Measurements from ENCODE around the gene DGCR8. TPM values are rescaled to one million over a fixed set of nuclear protein-coding genes. Genes with fewer than 3 reads are reported as not detected.

DGCR8 gene
- polyA plus RNA-seq, 4 donors, result 17.0 to 31.0 (median 17.7) TPM

GRCh38 chr22:20127318-20127868, 47.4 kb downstream of the DGCR8 start:
- Histone ChIP-seq H3K27ac (ENCODE audit: low read depth in 1 of 3, low read length in 2 of 3) (no peak overlapping the region), H3K4me1 (ENCODE audit: control insufficient read depth in 3 of 3, insufficient read depth in 2 of 3, low read depth in 1 of 3, low read length in 2 of 3) (peaks cover 0 to 21% (median 0%) of the 10 kb centered on the region in 3 donors), H3K27me3 (ENCODE audit: control insufficient read depth in 3 of 3, insufficient read depth in 3 of 3, low read length in 3 of 3) (no peaks in the 10 kb centered on the region), H3K36me3 (ENCODE audit: control insufficient read depth in 3 of 3, insufficient read depth in 2 of 3, low read depth in 1 of 3, low read length in 3 of 3) (peaks cover 4 to 49% (median 8%) of the 10 kb centered on the region in 3 donors), H3K4me3 (ENCODE audit: low read depth in 1 of 3, low read length in 3 of 3) (no peak overlapping the region), H3K9me3 (ENCODE audit: control insufficient read depth in 2 of 2, insufficient read depth in 1 of 2, low read depth in 1 of 2, low read length in 1 of 2) (no peaks in the 10 kb centered on the region)
- DNase-seq (no peak), FAIRE-seq (no peak)
- 83 to 90% (median 87%) methylated on average over 15 of the region's 15 CpGs for WGBS, 3 donors

- peaks cover 0 to 28% (median 0%) of the 10 kb centered on the region in 3 donors for H3K4me1 ChIP-seq (ENCODE audit: control insufficient read depth in 3 of 3, insufficient read depth in 2 of 3, low read depth in 1 of 3, low read length in 2 of 3)
- no peak overlapping the region for H3K27ac ChIP-seq (ENCODE audit: low read depth in 1 of 3, low read length in 2 of 3)
- FAIRE-seq (no peak), DNase-seq (no peak)
- H3K36me3 ChIP-seq (ENCODE audit: control insufficient read depth in 3 of 3, insufficient read depth in 2 of 3, low read depth in 1 of 3, low read length in 3 of 3), result peaks cover 2 to 46% (median 8%) of the 10 kb centered on the region in 3 donors
- H3K9me3 ChIP-seq (ENCODE audit: control insufficient read depth in 2 of 2, insufficient read depth in 1 of 2, low read depth in 1 of 2, low read length in 1 of 2), result no peaks in the 10 kb centered on the region
- 77 to 84% (median 81%) methylated on average over 17 of the region's 17 CpGs for WGBS, 3 donors
- H3K4me3 ChIP-seq (ENCODE audit: low read depth in 1 of 3, low read length in 3 of 3), result no peak overlapping the region
- no peaks in the 10 kb centered on the region for H3K27me3 ChIP-seq (ENCODE audit: control insufficient read depth in 3 of 3, insufficient read depth in 3 of 3, low read length in 3 of 3)
Measured at GRCh38 chr22:20127869-20128618, 48.0 kb downstream of the DGCR8 start.

GRCh38 chr22:20128619-20128901, 48.5 kb downstream of the DGCR8 start:
- H3K9me3 ChIP-seq (ENCODE audit: control insufficient read depth in 2 of 2, insufficient read depth in 1 of 2, low read depth in 1 of 2, low read length in 1 of 2), result no peaks in the 10 kb centered on the region
- DNase-seq (no peak), FAIRE-seq (no peak)
- H3K27me3 ChIP-seq (ENCODE audit: control insufficient read depth in 3 of 3, insufficient read depth in 3 of 3, low read length in 3 of 3), result no peaks in the 10 kb centered on the region
- H3K36me3 ChIP-seq (ENCODE audit: control insufficient read depth in 3 of 3, insufficient read depth in 2 of 3, low read depth in 1 of 3, low read length in 3 of 3), result peaks cover 2 to 43% (median 8%) of the 10 kb centered on the region in 3 donors
- peaks cover 0 to 29% (median 0%) of the 10 kb centered on the region in 3 donors for H3K4me1 ChIP-seq (ENCODE audit: control insufficient read depth in 3 of 3, insufficient read depth in 2 of 3, low read depth in 1 of 3, low read length in 2 of 3)
- peak overlapping the region in 1 of 3 donors; percentile 28 for H3K27ac ChIP-seq (ENCODE audit: low read depth in 1 of 3, low read length in 2 of 3)
- 48 to 52% (median 49%) methylated on average over 2 of the region's 2 CpGs for WGBS, 3 donors
- H3K4me3 ChIP-seq (ENCODE audit: low read depth in 1 of 3, low read length in 3 of 3), result no peak overlapping the region

- Histone ChIP-seq H3K4me1 (ENCODE audit: control insufficient read depth in 3 of 3, insufficient read depth in 2 of 3, low read depth in 1 of 3, low read length in 2 of 3) (peaks cover 0 to 29% (median 0%) of the 10 kb centered on the region in 3 donors), H3K36me3 (ENCODE audit: control insufficient read depth in 3 of 3, insufficient read depth in 2 of 3, low read depth in 1 of 3, low read length in 3 of 3) (peaks cover 2 to 39% (median 8%) of the 10 kb centered on the region in 3 donors), H3K4me3 (ENCODE audit: low read depth in 1 of 3, low read length in 3 of 3) (no peak overlapping the region), H3K9me3 (ENCODE audit: control insufficient read depth in 2 of 2, insufficient read depth in 1 of 2, low read depth in 1 of 2, low read length in 1 of 2) (no peaks in the 10 kb centered on the region), H3K27me3 (ENCODE audit: control insufficient read depth in 3 of 3, insufficient read depth in 3 of 3, low read length in 3 of 3) (no peaks in the 10 kb centered on the region), H3K27ac (ENCODE audit: low read depth in 1 of 3, low read length in 2 of 3) (peak overlapping the region in 1 of 3 donors; percentile 28)
- DNase-seq, result peak; percentile 46 to 50
- FAIRE-seq, result no peak
- WGBS, 3 donors, result 21 to 31% (median 31%) methylated on average over 18 of the region's 18 CpGs
Measured at GRCh38 chr22:20128902-20129746, 49.1 kb downstream of the DGCR8 start.

GRCh38 chr22:20129747-20130014, 49.6 kb downstream of the DGCR8 start:
- Histone ChIP-seq H3K36me3 (ENCODE audit: control insufficient read depth in 3 of 3, insufficient read depth in 2 of 3, low read depth in 1 of 3, low read length in 3 of 3) (peaks cover 2 to 39% (median 8%) of the 10 kb centered on the region in 3 donors), H3K27me3 (ENCODE audit: control insufficient read depth in 3 of 3, insufficient read depth in 3 of 3, low read length in 3 of 3) (no peaks in the 10 kb centered on the region), H3K27ac (ENCODE audit: low read depth in 1 of 3, low read length in 2 of 3) (no peak overlapping the region), H3K4me3 (ENCODE audit: low read depth in 1 of 3, low read length in 3 of 3) (no peak overlapping the region), H3K9me3 (ENCODE audit: control insufficient read depth in 2 of 2, insufficient read depth in 1 of 2, low read depth in 1 of 2, low read length in 1 of 2) (no peaks in the 10 kb centered on the region), H3K4me1 (ENCODE audit: control insufficient read depth in 3 of 3, insufficient read depth in 2 of 3, low read depth in 1 of 3, low read length in 2 of 3) (peaks cover 0 to 29% (median 0%) of the 10 kb centered on the region in 3 donors)
- DNase-seq, result no peak
- WGBS, 3 donors, result 66 to 83% (median 80%) methylated on average over 3 of the region's 3 CpGs
- FAIRE-seq, result no peak

GRCh38 chr22:20130319-20130718, 50.3 kb downstream of the DGCR8 start:
- FAIRE-seq (no peak), DNase-seq (peak in 1 of 2 donors; percentile 28)
- Histone ChIP-seq H3K9me3 (ENCODE audit: control insufficient read depth in 2 of 2, insufficient read depth in 1 of 2, low read depth in 1 of 2, low read length in 1 of 2) (no peaks in the 10 kb centered on the region), H3K27ac (ENCODE audit: low read depth in 1 of 3, low read length in 2 of 3) (peak overlapping the region in 1 of 3 donors; percentile 23), H3K4me3 (ENCODE audit: low read depth in 1 of 3, low read length in 3 of 3) (no peak overlapping the region), H3K36me3 (ENCODE audit: control insufficient read depth in 3 of 3, insufficient read depth in 2 of 3, low read depth in 1 of 3, low read length in 3 of 3) (peaks cover 1 to 36% (median 8%) of the 10 kb centered on the region in 3 donors), H3K4me1 (ENCODE audit: control insufficient read depth in 3 of 3, insufficient read depth in 2 of 3, low read depth in 1 of 3, low read length in 2 of 3) (peaks cover 0 to 32% (median 0%) of the 10 kb centered on the region in 3 donors), H3K27me3 (ENCODE audit: control insufficient read depth in 3 of 3, insufficient read depth in 3 of 3, low read length in 3 of 3) (no peaks in the 10 kb centered on the region)
- WGBS, 3 donors, result 71 to 81% (median 75%) methylated on average over 3 of the region's 3 CpGs

GRCh38 chr22:20130731-20131596, 50.9 kb downstream of the DGCR8 start:
- peaks cover 0 to 35% (median 5%) of the 10 kb centered on the region in 3 donors for H3K36me3 ChIP-seq (ENCODE audit: control insufficient read depth in 3 of 3, insufficient read depth in 2 of 3, low read depth in 1 of 3, low read length in 3 of 3)
- DNase-seq (peak; percentile 70 to 84), FAIRE-seq (no peak)
- no peaks in the 10 kb centered on the region for H3K9me3 ChIP-seq (ENCODE audit: control insufficient read depth in 2 of 2, insufficient read depth in 1 of 2, low read depth in 1 of 2, low read length in 1 of 2)
- whole genome bisulfite sequencing, 3 donors, result 5 to 13% (median 11%) methylated on average over 38 to 70 of the region's 70 CpGs
- H3K4me1 ChIP-seq (ENCODE audit: control insufficient read depth in 3 of 3, insufficient read depth in 2 of 3, low read depth in 1 of 3, low read length in 2 of 3), result peaks cover 0 to 35% (median 0%) of the 10 kb centered on the region in 3 donors
- peak overlapping the region; percentile 70 to 91 (median 75) for H3K27ac ChIP-seq (ENCODE audit: low read depth in 1 of 3, low read length in 2 of 3)
- H3K4me3 ChIP-seq (ENCODE audit: low read depth in 1 of 3, low read length in 3 of 3), result peak overlapping the region; percentile 76 to 85 (median 78)
- no peaks in the 10 kb centered on the region for H3K27me3 ChIP-seq (ENCODE audit: control insufficient read depth in 3 of 3, insufficient read depth in 3 of 3, low read length in 3 of 3)

GRCh38 chr22:20131597-20131858, 51.5 kb downstream of the DGCR8 start, which contains the start of gene ZDHHC8:
Gene ZDHHC8 (plus strand): TSS chr22:20131804. CDS start chr22:20131948, 144 bp downstream.
- Histone ChIP-seq H3K36me3 (ENCODE audit: control insufficient read depth in 3 of 3, insufficient read depth in 2 of 3, low read depth in 1 of 3, low read length in 3 of 3) (peaks cover 0 to 34% (median 2%) of the 10 kb centered on the region in 3 donors), H3K4me1 (ENCODE audit: control insufficient read depth in 3 of 3, insufficient read depth in 2 of 3, low read depth in 1 of 3, low read length in 2 of 3) (peaks cover 0 to 35% (median 0%) of the 10 kb centered on the region in 3 donors), H3K27ac (ENCODE audit: low read depth in 1 of 3, low read length in 2 of 3) (peak within 1 kb of the TSS; percentile 70 to 91 (median 75)), H3K27me3 (ENCODE audit: control insufficient read depth in 3 of 3, insufficient read depth in 3 of 3, low read length in 3 of 3) (no peaks in the 10 kb centered on the region), H3K9me3 (ENCODE audit: control insufficient read depth in 2 of 2, insufficient read depth in 1 of 2, low read depth in 1 of 2, low read length in 1 of 2) (no peaks in the 10 kb centered on the region), H3K4me3 (ENCODE audit: low read depth in 1 of 3, low read length in 3 of 3) (peak within 1 kb of the TSS; percentile 76 to 97 (median 78))
- FAIRE-seq (no peak), DNase-seq (no peak)
- 1% methylated on average over 19 to 43 of the region's 43 CpGs; no CpG with 5 or more reads in 1 of the 3 donors for WGBS, 3 donors
